SK-N-SH (cell line): ENCODE measurements around the gene CSTPP1. TPM values are rescaled to one million over a fixed set of nuclear protein-coding genes. Genes with fewer than 3 reads are reported as not detected.
"Not testable (repeated sequence)": the region's sequence is repeated elsewhere in the genome, so short reads cannot be mapped to it uniquely, and the experiment has no call there.

Experiments
- CTCF ChIA-PET: fragments of 300-600, 350-600 bp; formaldehyde crosslinking; extraction: SDS; loops from one replicate; lab custom pipeline; 2021; lab: Yijun Ruan, JAX
- POLR2A ChIA-PET: fragments of 350-600 bp; sonication (Branson Sonifier 250); formaldehyde crosslinking; extraction: SDS; loops from one replicate; lab custom pipeline; 2020; ENCODE audit warnings: antibody characterized with exemption, inconsistent platforms; lab: Yijun Ruan, JAX
- DNase-seq: peaks from one replicate; pipeline ENCODE4 v3.0.0; 2012
- H2AFZ ChIP-seq: fragments of 200-600 bp; sonication (generic); 2 replicates; pipeline ENCODE4 v1.8.1; 2016; ENCODE audit warnings: antibody characterized with exemption, mild to moderate bottlenecking, low read depth
- H3F3A ChIP-seq: fragments of 200-600 bp; sonication (generic); replicated peaks from 2 replicates; pipeline ENCODE3; 2016; ENCODE audit warnings: antibody characterized with exemption, mild to moderate bottlenecking; ENCODE audit not compliant: insufficient read depth
- H3K27ac ChIP-seq, 2 experiments: fragments of 200-500 bp in 1 of 2; fragments of 200-600 bp in 1 of 2; sonication (Bioruptor generic) in 1 of 2; sonication (generic), shearing (Covaris generic) in 1 of 2; 2 replicates each; pipeline versions ENCODE4 v1.5.1 to v1.6.1; 2014 to 2016; ENCODE audit warnings: low read depth in 2 of 2, inconsistent platforms in 1 of 2, low read length in 1 of 2, mild to moderate bottlenecking in 1 of 2, mixed read lengths in 1 of 2
- H3K27me3 ChIP-seq: fragments of 200-600 bp; sonication (generic), shearing (Covaris generic); 2 replicates; pipeline ENCODE4 v1.6.1; 2016; ENCODE audit warnings: mixed run types; ENCODE audit not compliant: insufficient read depth
- H3K36me3 ChIP-seq, 2 experiments: fragments of 200-500 bp in 1 of 2; fragments of 200-600 bp in 1 of 2; sonication (Bioruptor generic) in 1 of 2; sonication (generic) in 1 of 2; replicated peaks in 1 of 2; 2 replicates each; pipeline versions ENCODE3 to v1.5.1; 2014 to 2016; ENCODE audit warnings: low read length in 1 of 2, mild to moderate bottlenecking in 1 of 2; ENCODE audit not compliant: insufficient read depth in 2 of 2, control insufficient read depth in 1 of 2
- H3K4me1 ChIP-seq, 2 experiments: fragments of 200-500 bp in 1 of 2; fragments of 200-600 bp in 1 of 2; sonication (Bioruptor generic) in 1 of 2; sonication (generic), shearing (Covaris generic) in 1 of 2; 2 replicates each; pipeline versions ENCODE4 v1.5.1 to v1.6.1; 2014 to 2016; ENCODE audit warnings: low read depth in 1 of 2, low read length in 1 of 2, mixed run types in 1 of 2; ENCODE audit not compliant: insufficient read depth in 2 of 2, control insufficient read depth in 1 of 2
- H3K4me2 ChIP-seq: fragments of 200-600 bp; sonication (generic), shearing (Covaris generic); 2 replicates; pipeline ENCODE4 v1.6.1; 2017; ENCODE audit warnings: mixed run types
- H3K4me3 ChIP-seq, 2 experiments: fragments of 200-500 bp in 1 of 2; fragments of 200-600 bp in 1 of 2; sonication (Bioruptor generic) in 1 of 2; sonication (generic), shearing (Covaris generic) in 1 of 2; 2 replicates each; pipeline versions ENCODE4 v1.5.1 to v1.8.1; 2014 to 2016; ENCODE audit warnings: low read depth in 2 of 2, inconsistent platforms in 1 of 2, low read length in 1 of 2, mild to moderate bottlenecking in 1 of 2, mixed read lengths in 1 of 2, moderate library complexity in 1 of 2
- H3K79me2 ChIP-seq: fragments of 200-600 bp; sonication (generic); 2 replicates; pipeline ENCODE4 v1.8.1; 2017; ENCODE audit warnings: mild to moderate bottlenecking; ENCODE audit not compliant: insufficient read depth
- H3K9ac ChIP-seq: fragments of 200-600 bp; sonication (generic); 2 replicates; pipeline ENCODE4 v1.6.1; 2017; ENCODE audit warnings: mixed run types
- H3K9me2 ChIP-seq: fragments of 200-600 bp; sonication (generic); 2 replicates; pipeline ENCODE4 v1.6.1; 2017; ENCODE audit warnings: mixed run types
- H3K9me3 ChIP-seq: fragments of 200-600 bp; sonication (generic); 2 replicates; pipeline ENCODE4 v1.6.1; 2017; ENCODE audit warnings: mixed run types, mild to moderate bottlenecking, moderate library complexity
- H4K20me1 ChIP-seq: fragments of 200-600 bp; sonication (generic); 2 replicates; pipeline ENCODE4 v1.6.1; 2017; ENCODE audit warnings: mild to moderate bottlenecking, mixed run types; ENCODE audit not compliant: insufficient read depth
- CTCF ChIP-seq: fragments of 200-600 bp; sonication (generic); IDR thresholded peaks from 2 replicates; pipeline ENCODE4 v1.6.1; 2017; ENCODE audit warnings: antibody characterized with exemption, mild to moderate bottlenecking, moderate library complexity
- ELF1 ChIP-seq: IDR thresholded peaks from 2 replicates; pipeline ENCODE4 v1.4.0; 2012
- EP300 ChIP-seq, 2 experiments: IDR thresholded peaks; 2 replicates each; pipeline versions ENCODE4 v1.4.0 to v1.6.1; 2012; ENCODE audit warnings: borderline replicate concordance in 1 of 2, low read depth in 1 of 2, low read length in 1 of 2
- FOSL2 ChIP-seq: IDR thresholded peaks from 2 replicates; pipeline ENCODE4 v1.4.0; 2012; ENCODE audit warnings: low read depth, mild to moderate bottlenecking, moderate library complexity, borderline replicate concordance
- FOXJ3 ChIP-seq: sonication (generic); formaldehyde crosslinking; IDR thresholded peaks from 2 replicates; pipeline ENCODE4 v1.5.1; 2020; ENCODE audit warnings: mild to moderate bottlenecking, missing genetic modification reagents
- IRF3 ChIP-seq: fragments of 150-350 bp; IDR thresholded peaks from 2 replicates; pipeline ENCODE4 v1.6.1; 2016; ENCODE audit warnings: mild to moderate bottlenecking, low read depth, low read length
- MXI1 ChIP-seq: IDR thresholded peaks from 2 replicates; pipeline ENCODE4 v1.6.1; 2012; ENCODE audit warnings: mild to moderate bottlenecking, low read depth, low read length, improper control_type of control experiment
- NFIC ChIP-seq: IDR thresholded peaks from 2 replicates; pipeline ENCODE4 v1.4.0; 2012; ENCODE audit warnings: borderline replicate concordance
- PBX3 ChIP-seq: IDR thresholded peaks from 2 replicates; pipeline ENCODE4; 2012
- POLR2AphosphoS5 ChIP-seq: IDR thresholded peaks from 2 replicates; pipeline ENCODE4 v1.6.1; 2012; ENCODE audit warnings: low read depth, low read length
- SIN3A ChIP-seq: IDR thresholded peaks from 2 replicates; pipeline ENCODE4 v1.6.1; 2012; ENCODE audit warnings: low read depth, mild to moderate bottlenecking, low read length, moderate library complexity, borderline replicate concordance
- TCF12 ChIP-seq: IDR thresholded peaks from 2 replicates; pipeline ENCODE4 v1.4.0; 2012
- WGBS: methylation state at CpG from one replicate; pipeline ENCODE4 v1.1.6; 2017; ENCODE audit warnings: low lambda C conversion rate; 5-methylcytosine and 5-hydroxymethylcytosine counted together
- polyA plus RNA-seq, 3 experiments: library from polyadenylated mRNA; depleted of rRNA; stranded (reverse); fragments of >200 nt; gene quantifications; 2 replicates each; pipeline ENCODE4 v1.2.3, GENCODE V29; 2012
- TF ChIP-seq, protein P1 (sequence below): fragments of 150-350 bp; IDR thresholded peaks from 2 replicates; pipeline ENCODE4 v1.6.1; 2017; ENCODE audit warnings: antibody characterized with exemption, low read length, low read depth, borderline replicate concordance

CSTPP1 gene
- polyA plus RNA-seq, 1 of the 3 experiments (the other 2 are of a cell fraction) = 85.7 TPM

- peak; percentile 78 for TF ChIP-seq PBX3
- no peak for TF ChIP-seq POLR2AphosphoS5
- no peak for TF ChIP-seq IRF3
- no peak for TF ChIP-seq FOSL2
- TF ChIP-seq SIN3A = peak; percentile 11; the same call in 1 of the 2 replicates
- TF ChIP-seq CTCF = no peak
- no peak for TF ChIP-seq MXI1
- TF ChIP-seq FOXJ3 (CRISPR knock-in tag) = no peak
Measured at GRCh38 chr11:47189100-47189834, 252.7 kb downstream of the CSTPP1 start (continued).

- peaks cover 23% of the 10 kb centered on the region for H3F3A ChIP-seq
- H3K36me3 ChIP-seq, H3K4me3 ChIP-seq, DNase-seq, H3K27me3 ChIP-seq, H3K79me2 ChIP-seq, H3K4me2 ChIP-seq, H3K9me2 ChIP-seq, POLR2A ChIA-PET, H3K9ac ChIP-seq, CTCF ChIA-PET, H2AFZ ChIP-seq, H3K9me3 ChIP-seq, H4K20me1 ChIP-seq: not testable (repeated sequence)
- WGBS = 77% methylated on average over 10 of the region's 10 CpGs
- H3K4me1 ChIP-seq = peaks cover 6 to 23% of the 10 kb centered on the region in 2 experiments; a peak in 3 of 4 replicates
- peak overlapping the region in 1 of 2 experiments; percentile 16; a peak in 1 of 4 replicates for H3K27ac ChIP-seq
- peak; percentile 31; the same call in 1 of the 2 replicates for TF ChIP-seq TCF12
Measured at GRCh38 chr11:47191137-47191536, 254.6 kb downstream of the CSTPP1 start.

DNA sequence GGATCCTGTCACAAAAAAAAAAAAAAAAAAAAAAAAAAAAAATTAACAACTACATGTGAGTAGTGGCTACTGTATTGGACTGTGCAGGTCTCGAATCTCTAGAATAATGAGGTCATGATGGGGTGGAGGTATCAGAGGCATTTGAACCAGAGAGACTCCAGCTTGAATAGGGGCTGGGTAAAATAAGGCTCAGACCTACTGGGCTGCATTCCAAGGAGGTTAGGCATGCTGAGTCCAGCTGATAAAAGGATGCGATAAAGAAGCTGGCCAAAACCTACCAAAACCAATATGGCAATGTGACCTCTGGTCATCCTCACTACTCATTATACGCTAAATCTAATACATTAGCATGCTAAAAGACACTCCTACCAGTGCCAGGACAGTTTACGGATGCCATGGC, 255.6 kb downstream of the CSTPP1 start:
- ChIA-PET POLR2A (interaction anchor here (0.8 kb wide), 1 partner anchor 22 kb away, joined by 3 read pairs; the partner anchor contains the start of gene DDB2), CTCF (no interaction called here)
- H2AFZ ChIP-seq = no peak overlapping the region
- DNase-seq = no peak
- 75% methylated on average over 4 of the region's 4 CpGs for WGBS
- peaks cover 4 to 16% of the 10 kb centered on the region in 2 experiments; a peak in 3 of 4 replicates for H3K4me1 ChIP-seq
- H3K9me2 ChIP-seq = no peaks in the 10 kb centered on the region
- TF ChIP-seq NFIC = peak; percentile 39; the same call in 1 of the 2 replicates
- TF ChIP-seq EP300 (IDR thresholded peaks at IDR 0.05; ENCODE audit: borderline replicate concordance in 1 of 2, low read depth in 1 of 2, low read length in 1 of 2) = no peak
- TF ChIP-seq ELF1 = no peak
- 0 out of 2 replicates have a peak, but pooled peaks have one; percentile 6 for TF ChIP-seq PBX3
- TF ChIP-seq, protein P1, sequence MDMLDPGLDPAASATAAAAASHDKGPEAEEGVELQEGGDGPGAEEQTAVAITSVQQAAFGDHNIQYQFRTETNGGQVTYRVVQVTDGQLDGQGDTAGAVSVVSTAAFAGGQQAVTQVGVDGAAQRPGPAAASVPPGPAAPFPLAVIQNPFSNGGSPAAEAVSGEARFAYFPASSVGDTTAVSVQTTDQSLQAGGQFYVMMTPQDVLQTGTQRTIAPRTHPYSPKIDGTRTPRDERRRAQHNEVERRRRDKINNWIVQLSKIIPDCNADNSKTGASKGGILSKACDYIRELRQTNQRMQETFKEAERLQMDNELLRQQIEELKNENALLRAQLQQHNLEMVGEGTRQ = no peak
- 0 out of 2 replicates have a peak, but pooled peaks have one; percentile 13 for TF ChIP-seq TCF12
- no peaks in the 10 kb centered on the region for H3K36me3 ChIP-seq
- no peak overlapping the region for H3K4me3 ChIP-seq
- H3K9me3 ChIP-seq = no peaks in the 10 kb centered on the region
- no peak overlapping the region for H3K9ac ChIP-seq
- H3K79me2 ChIP-seq = no peaks in the 10 kb centered on the region
- peaks cover 22% of the 10 kb centered on the region for H3F3A ChIP-seq
- H3K4me2 ChIP-seq = no peak overlapping the region
- H3K27ac ChIP-seq = no peak overlapping the region
- no peaks in the 10 kb centered on the region for H3K27me3 ChIP-seq
- H4K20me1 ChIP-seq = no peaks in the 10 kb centered on the region

DNA sequence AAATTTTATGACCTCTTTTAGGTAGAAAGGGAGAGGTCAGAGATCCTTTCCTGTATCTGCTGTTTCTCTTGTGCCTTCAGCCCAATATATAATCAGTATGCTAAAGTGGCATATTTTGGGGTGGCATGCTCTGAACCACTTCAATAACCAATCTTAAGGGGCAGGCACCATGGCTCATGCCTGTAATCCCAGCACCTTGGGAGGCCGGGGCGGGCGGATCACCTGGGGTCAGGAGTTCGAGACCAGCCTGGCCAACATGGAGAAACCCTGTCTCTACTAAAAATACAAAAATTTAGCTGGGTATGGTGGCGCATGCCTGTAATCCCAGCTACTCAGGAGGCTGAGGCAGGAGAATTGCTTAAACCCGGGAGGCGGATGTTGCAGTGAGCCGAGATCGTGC, 261.6 kb downstream of the CSTPP1 start:
- H3K4me1 ChIP-seq, CTCF ChIA-PET, H3K27ac ChIP-seq, H3K79me2 ChIP-seq, H3K9me3 ChIP-seq, H3K36me3 ChIP-seq, H3K9me2 ChIP-seq, POLR2A ChIA-PET, H3F3A ChIP-seq, H3K4me3 ChIP-seq, H3K9ac ChIP-seq, H2AFZ ChIP-seq, H3K27me3 ChIP-seq, H4K20me1 ChIP-seq, H3K4me2 ChIP-seq, DNase-seq: not testable (repeated sequence)
- 89% methylated on average over 8 of the region's 9 CpGs for WGBS
